Keratinocyte (primary cell): Measurements from ENCODE around the gene ACTN3. TPM values are rescaled to one million over a fixed set of nuclear protein-coding genes. Genes with fewer than 3 reads are reported as not detected.

Source experiments
- DNase-seq: peaks from one replicate; pipeline ENCODE4 v3.0.0-alpha.2; 2011; ENCODE audit warnings: low read depth, missing footprints, low spot score
- FAIRE-seq: peaks from 2 replicates; lab custom pipeline; 2011; peaks lifted over from hg19 to GRCh38; lab: Jason Lieb, UNC
- H2AFZ ChIP-seq: 2 replicates; pipeline ENCODE4 v1.6.0; 2012; ENCODE audit warnings: low read length, control low read depth, inconsistent platforms; ENCODE audit not compliant: control insufficient read depth
- H3K27ac ChIP-seq: 2 replicates; pipeline ENCODE4 v1.5.1; 2011; ENCODE audit warnings: low read length; ENCODE audit not compliant: control insufficient read depth, insufficient read depth
- H3K27me3 ChIP-seq: 3 replicates; pipeline ENCODE4 v1.6.0; 2011; ENCODE audit warnings: low read length; ENCODE audit not compliant: control insufficient read depth, insufficient read depth; ENCODE audit errors: extremely low read depth
- H3K36me3 ChIP-seq, 2 experiments: 2 replicates in 1 of 2; 3 replicates in 1 of 2; pipeline ENCODE4 v1.5.1; 2011; ENCODE audit warnings: low read length in 2 of 2, mild to moderate bottlenecking in 1 of 2; ENCODE audit not compliant: control insufficient read depth in 2 of 2, insufficient read depth in 2 of 2; ENCODE audit errors: extremely low read depth in 1 of 2
- H3K4me1 ChIP-seq: 3 replicates; pipeline ENCODE4 v1.5.1; 2011; ENCODE audit warnings: low read length; ENCODE audit not compliant: control insufficient read depth, insufficient read depth; ENCODE audit errors: extremely low read depth
- H3K4me2 ChIP-seq: 3 replicates; pipeline ENCODE4 v1.6.0; 2011; ENCODE audit warnings: low read depth, low read length; ENCODE audit not compliant: control insufficient read depth, insufficient read depth; ENCODE audit errors: extremely low read depth
- H3K4me3 ChIP-seq, 3 experiments: fragments of 200-600 bp in 1 of 3; sonication (generic) in 1 of 3; 2 replicates in 2 of 3; 3 replicates in 1 of 3; pipeline ENCODE4 v1.5.1; 2011 to 2016; ENCODE audit warnings: low read length in 3 of 3, mild to moderate bottlenecking in 3 of 3, control low read depth in 2 of 3, inconsistent platforms in 1 of 3, low read depth in 1 of 3, mixed read lengths in 1 of 3, mixed run types in 1 of 3, moderate library complexity in 1 of 3; ENCODE audit not compliant: control insufficient read depth in 2 of 3, insufficient read depth in 2 of 3; ENCODE audit errors: extremely low read depth in 1 of 3
- H3K79me2 ChIP-seq: 2 replicates; pipeline ENCODE4 v1.6.0; 2012; ENCODE audit warnings: low read length; ENCODE audit not compliant: control insufficient read depth, insufficient read depth
- H3K9ac ChIP-seq: 3 replicates; pipeline ENCODE4 v1.6.0; 2011; ENCODE audit warnings: low read length; ENCODE audit not compliant: control insufficient read depth, insufficient read depth; ENCODE audit errors: extremely low read depth
- H3K9me1 ChIP-seq: 3 replicates; pipeline ENCODE4 v1.6.0; 2011; ENCODE audit warnings: low read length; ENCODE audit not compliant: control insufficient read depth, insufficient read depth; ENCODE audit errors: extremely low read depth
- H3K9me3 ChIP-seq: 2 replicates; pipeline ENCODE4 v1.5.1; 2012; ENCODE audit warnings: low read depth, low read length; ENCODE audit not compliant: control insufficient read depth
- H4K20me1 ChIP-seq: 3 replicates; pipeline ENCODE4 v1.6.0; 2011; ENCODE audit warnings: low read length; ENCODE audit not compliant: control insufficient read depth, insufficient read depth; ENCODE audit errors: extremely low read depth
- EZH2 ChIP-seq: IDR thresholded peaks from one replicate; pipeline ENCODE4 v1.6.1; 2012; ENCODE audit warnings: inconsistent platforms, mild to moderate bottlenecking, low read length, moderate library complexity
- dilution Hi-C: fragments of 300-500 bp; cut with MboI; formaldehyde crosslinking; loops from one replicate; pipeline ENCODE4 v1.7.0; 2020; ENCODE audit warnings: low sequenced_read_pairs; ENCODE audit not compliant: extremely low pct_ligation_motif_present
- polyA plus RNA-seq, 5 experiments: library from polyadenylated mRNA; depleted of rRNA in 3 of 5; stranded (reverse) in 3 of 5; stranded (forward) in 1 of 5; unstranded in 1 of 5; fragments of >200 nt; gene quantifications; 1 replicate in 1 of 5; 2 replicates in 3 of 5; 3 replicates in 1 of 5; pipeline versions ENCODE4 v1.2.1 to v1.2.3, GENCODE V29; 2011 to 2012; ENCODE audit warnings: missing spikeins in 2 of 5, low read depth in 1 of 5, low replicate concordance in 1 of 5
- TF ChIP-seq, protein P1 (sequence below), 3 experiments: IDR thresholded peaks in 1 of 3; conservative IDR thresholded peaks in 1 of 3; optimal IDR thresholded peaks in 1 of 3; 2 replicates in 2 of 3; 3 replicates in 1 of 3; pipeline versions ENCODE3 to v1.5.1; 2011; ENCODE audit warnings: low read length in 3 of 3, mild to moderate bottlenecking in 3 of 3, moderate library complexity in 2 of 3, control low read depth in 1 of 3, inconsistent platforms in 1 of 3; ENCODE audit not compliant: insufficient read depth in 2 of 3; ENCODE audit errors: extremely low read depth in 1 of 3

Gene ACTN3
- polyA plus RNA-seq, 1 donor (not counting 4 experiments of a cell fraction or from before 2014, with no cell fraction given), result not detected

DNA sequence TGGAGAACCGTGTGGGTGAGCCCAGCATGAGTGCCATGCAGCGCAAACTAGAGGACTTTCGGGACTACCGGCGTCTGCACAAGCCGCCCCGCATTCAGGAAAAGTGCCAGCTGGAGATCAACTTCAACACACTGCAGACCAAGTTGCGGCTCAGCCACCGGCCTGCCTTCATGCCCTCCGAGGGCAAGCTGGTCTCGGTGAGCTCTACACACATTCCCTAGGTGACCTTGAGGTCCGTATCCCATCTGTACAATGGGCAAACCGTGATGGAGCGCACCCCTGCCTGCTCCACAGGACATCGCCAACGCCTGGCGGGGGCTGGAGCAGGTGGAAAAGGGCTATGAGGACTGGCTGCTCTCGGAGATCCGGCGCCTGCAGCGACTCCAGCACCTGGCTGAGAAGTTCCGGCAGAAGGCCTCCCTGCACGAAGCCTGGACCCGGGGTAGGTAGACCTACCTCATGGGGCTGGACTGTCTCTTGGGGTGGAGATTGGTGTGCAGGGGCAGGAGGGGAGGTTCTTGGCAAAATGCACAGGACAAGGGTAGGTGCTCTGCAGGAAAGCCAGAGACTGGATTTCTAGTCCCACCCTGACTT, 11.1 kb downstream of the ACTN3 start:
- H3K4me2 ChIP-seq, result no peak overlapping the region
- no peaks in the 10 kb centered on the region for H3K9me3 ChIP-seq
- no peaks in the 10 kb centered on the region for H4K20me1 ChIP-seq
- dilution Hi-C loops, result no loop called here
- H3K27me3 ChIP-seq, result peaks cover 23% of the 10 kb centered on the region
- H3K27ac ChIP-seq, result no peak overlapping the region
- TF ChIP-seq, protein P1, sequence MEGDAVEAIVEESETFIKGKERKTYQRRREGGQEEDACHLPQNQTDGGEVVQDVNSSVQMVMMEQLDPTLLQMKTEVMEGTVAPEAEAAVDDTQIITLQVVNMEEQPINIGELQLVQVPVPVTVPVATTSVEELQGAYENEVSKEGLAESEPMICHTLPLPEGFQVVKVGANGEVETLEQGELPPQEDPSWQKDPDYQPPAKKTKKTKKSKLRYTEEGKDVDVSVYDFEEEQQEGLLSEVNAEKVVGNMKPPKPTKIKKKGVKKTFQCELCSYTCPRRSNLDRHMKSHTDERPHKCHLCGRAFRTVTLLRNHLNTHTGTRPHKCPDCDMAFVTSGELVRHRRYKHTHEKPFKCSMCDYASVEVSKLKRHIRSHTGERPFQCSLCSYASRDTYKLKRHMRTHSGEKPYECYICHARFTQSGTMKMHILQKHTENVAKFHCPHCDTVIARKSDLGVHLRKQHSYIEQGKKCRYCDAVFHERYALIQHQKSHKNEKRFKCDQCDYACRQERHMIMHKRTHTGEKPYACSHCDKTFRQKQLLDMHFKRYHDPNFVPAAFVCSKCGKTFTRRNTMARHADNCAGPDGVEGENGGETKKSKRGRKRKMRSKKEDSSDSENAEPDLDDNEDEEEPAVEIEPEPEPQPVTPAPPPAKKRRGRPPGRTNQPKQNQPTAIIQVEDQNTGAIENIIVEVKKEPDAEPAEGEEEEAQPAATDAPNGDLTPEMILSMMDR (optimal IDR thresholded peaks at IDR 0.05 in 1 of 3, IDR thresholded peaks at IDR 0.05 in 1 of 3, conservative IDR thresholded peaks at IDR 0.05 in 1 of 3; ENCODE audit: extremely low read depth in 1 of 3, insufficient read depth in 2 of 3, low read length in 3 of 3), result no peak
- no peak for DNase-seq
- no peak overlapping the region for H3K9ac ChIP-seq
- no peak overlapping the region for H2AFZ ChIP-seq
- no peaks in the 10 kb centered on the region for H3K36me3 ChIP-seq
- FAIRE-seq, result no peak
- no peak overlapping the region for H3K4me3 ChIP-seq
- H3K4me1 ChIP-seq, result no peaks in the 10 kb centered on the region
- no peaks in the 10 kb centered on the region for H3K9me1 ChIP-seq
- H3K79me2 ChIP-seq, result no peaks in the 10 kb centered on the region

DNA sequence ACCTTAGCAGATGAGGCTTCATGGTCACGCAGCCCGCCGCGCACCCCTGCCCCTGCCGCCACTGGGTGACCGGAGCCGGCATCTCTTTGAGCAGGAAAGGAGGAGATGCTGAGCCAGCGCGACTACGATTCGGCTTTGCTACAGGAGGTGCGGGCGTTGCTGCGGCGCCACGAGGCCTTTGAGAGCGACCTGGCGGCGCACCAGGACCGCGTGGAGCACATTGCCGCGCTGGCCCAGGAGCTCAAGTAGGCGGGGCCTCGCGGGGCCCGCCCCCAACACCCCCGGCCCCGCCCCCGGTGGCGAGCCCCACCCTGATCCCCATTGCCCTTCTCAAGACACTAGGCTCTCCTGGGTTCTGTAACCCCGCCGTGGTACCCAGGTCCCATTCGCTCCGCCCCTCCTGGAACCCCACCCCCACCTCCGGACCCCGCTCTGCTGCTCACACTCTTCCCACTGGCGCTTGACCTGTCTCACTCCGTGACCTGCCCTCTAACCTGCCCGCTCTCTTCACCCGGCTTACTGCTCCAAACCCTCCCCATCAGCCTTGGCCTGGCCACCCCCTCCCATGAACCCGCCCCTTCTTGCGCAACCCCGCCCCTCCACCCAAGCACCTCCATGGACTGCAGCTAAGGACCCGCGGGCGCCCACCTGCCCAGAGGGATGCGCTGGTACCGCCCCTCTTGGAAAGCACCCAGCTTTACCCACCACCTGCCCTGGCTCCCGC, 12.6 kb downstream of the ACTN3 start:
- Histone ChIP-seq H4K20me1 (no peaks in the 10 kb centered on the region), H3K27ac (no peak overlapping the region), H3K27me3 (peaks cover 23% of the 10 kb centered on the region), H3K4me1 (no peaks in the 10 kb centered on the region), H3K79me2 (no peaks in the 10 kb centered on the region), H2AFZ (no peak overlapping the region), H3K4me2 (no peak overlapping the region), H3K9me1 (no peaks in the 10 kb centered on the region), H3K4me3 (no peak overlapping the region), H3K9ac (no peak overlapping the region), H3K9me3 (no peaks in the 10 kb centered on the region), H3K36me3 (no peaks in the 10 kb centered on the region)
- no peak for FAIRE-seq
- DNase-seq, result no peak
- dilution Hi-C loops, result no loop called here
- TF ChIP-seq, protein P1 (optimal IDR thresholded peaks at IDR 0.05 in 1 of 3, IDR thresholded peaks at IDR 0.05 in 1 of 3, conservative IDR thresholded peaks at IDR 0.05 in 1 of 3; ENCODE audit: extremely low read depth in 1 of 3, insufficient read depth in 2 of 3, low read length in 3 of 3), result no peak
- no peak for TF ChIP-seq EZH2
